Loucy (cell line): ENCODE data around the gene CBX3.

Experiments
- H2AFZ ChIP-seq: fragments of 200-600 bp; sonication (generic); 2 replicates; pipeline ENCODE4 v1.6.0; 2016; ENCODE audit warnings: antibody characterized with exemption, mild to moderate bottlenecking, low read length, moderate library complexity
- H3F3A ChIP-seq: fragments of 200-600 bp; 2 replicates; pipeline ENCODE4 v1.6.0; 2016; ENCODE audit warnings: antibody characterized with exemption, low read depth, mild to moderate bottlenecking
- H3K27me3 ChIP-seq: fragments of 200-600 bp; sonication (generic); 2 replicates; pipeline ENCODE4 v1.6.1; 2014; ENCODE audit warnings: low read length, mild to moderate bottlenecking; ENCODE audit not compliant: insufficient read depth, poor library complexity, severe bottlenecking
- H3K36me3 ChIP-seq: fragments of 200-600 bp; sonication (generic); 2 replicates; pipeline ENCODE4 v1.6.1; 2016; ENCODE audit warnings: low read length; ENCODE audit not compliant: insufficient read depth
- H3K4me1 ChIP-seq: fragments of 200-600 bp; sonication (generic); 2 replicates; pipeline ENCODE4 v1.5.1; 2014; ENCODE audit warnings: low read length, mild to moderate bottlenecking; ENCODE audit not compliant: insufficient read depth, poor library complexity, severe bottlenecking
- H3K4me2 ChIP-seq: fragments of 200-600 bp; sonication (generic); 2 replicates; pipeline ENCODE4 v1.6.0; 2014; ENCODE audit warnings: antibody characterized with exemption, low read length, low read depth, mild to moderate bottlenecking; ENCODE audit not compliant: poor library complexity, severe bottlenecking
- H3K4me3 ChIP-seq: fragments of 200-600 bp; sonication (generic); 2 replicates; pipeline ENCODE4 v1.5.1; 2014; ENCODE audit warnings: low read length, mild to moderate bottlenecking, mixed read lengths; ENCODE audit not compliant: poor library complexity, severe bottlenecking
- H3K79me2 ChIP-seq: fragments of 200-600 bp; sonication (generic); 2 replicates; pipeline ENCODE4 v1.6.1; 2014; ENCODE audit warnings: low read length; ENCODE audit not compliant: insufficient read depth
- H3K9ac ChIP-seq: fragments of 200-600 bp; sonication (generic); 2 replicates; pipeline ENCODE4 v1.6.0; 2014; ENCODE audit warnings: mild to moderate bottlenecking, low read depth, low read length, moderate library complexity; ENCODE audit not compliant: poor library complexity, severe bottlenecking
- H3K9me2 ChIP-seq: fragments of 200-600 bp; sonication (generic); replicated peaks from 2 replicates; pipeline ENCODE4 v1.6.1; 2016; ENCODE audit warnings: low read depth, low read length, mixed read lengths
- H3K9me3 ChIP-seq: fragments of 200-600 bp; sonication (generic); 2 replicates; pipeline ENCODE4 v1.6.1; 2014; ENCODE audit warnings: mild to moderate bottlenecking, antibody characterized with exemption, low read length, low read depth; ENCODE audit not compliant: insufficient read depth
- H4K20me1 ChIP-seq: fragments of 200-600 bp; sonication (generic); 2 replicates; pipeline ENCODE4 v1.6.0; 2014; ENCODE audit warnings: antibody characterized with exemption, low read length, mild to moderate bottlenecking; ENCODE audit not compliant: insufficient read depth, poor library complexity, severe bottlenecking
- EZH2phosphoT487 ChIP-seq: fragments of 200-600 bp; IDR thresholded peaks from 2 replicates; pipeline ENCODE4 v1.6.1; 2018; ENCODE audit warnings: antibody characterized with exemption, mild to moderate bottlenecking, moderate library complexity, borderline replicate concordance
- TF ChIP-seq, protein P1 (sequence below): fragments of 200-600 bp; sonication (generic); conservative IDR thresholded peaks from 2 replicates; pipeline ENCODE4 v1.5.1; 2014; ENCODE audit warnings: mild to moderate bottlenecking, antibody characterized with exemption, low read length

CBX3 gene

DNA sequence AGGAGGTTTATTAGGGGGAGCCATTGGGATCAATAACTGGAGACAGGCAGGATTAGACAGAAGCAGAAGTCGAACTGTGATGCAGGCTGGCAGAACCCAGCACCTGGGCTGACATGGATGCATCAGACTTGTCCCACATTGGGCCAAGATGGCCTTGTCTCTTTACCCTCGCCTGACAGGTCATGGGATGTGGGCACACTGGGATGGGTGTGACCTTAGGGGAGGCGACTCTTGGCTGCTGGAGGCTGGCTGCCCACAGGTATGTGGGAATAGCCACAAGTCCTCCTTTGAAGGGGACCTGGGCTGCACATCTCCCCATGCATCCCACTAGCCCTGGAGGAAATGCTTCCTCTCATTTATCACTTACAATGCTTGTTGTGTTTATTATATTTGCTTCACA lies 32.3 kb upstream of the CBX3 start:
- Histone ChIP-seq H4K20me1 (no peaks in the 10 kb centered on the region), H2AFZ (no peak overlapping the region), H3K9me3 (no peaks in the 10 kb centered on the region), H3F3A (no peaks in the 10 kb centered on the region), H3K4me3 (no peak overlapping the region), H3K9me2 (no peaks in the 10 kb centered on the region), H3K9ac (no peak overlapping the region), H3K4me1 (peaks cover 12% of the 10 kb centered on the region), H3K79me2 (no peaks in the 10 kb centered on the region), H3K4me2 (no peak overlapping the region), H3K36me3 (no peaks in the 10 kb centered on the region), H3K27me3 (no peaks in the 10 kb centered on the region)
- TF ChIP-seq, protein P1, sequence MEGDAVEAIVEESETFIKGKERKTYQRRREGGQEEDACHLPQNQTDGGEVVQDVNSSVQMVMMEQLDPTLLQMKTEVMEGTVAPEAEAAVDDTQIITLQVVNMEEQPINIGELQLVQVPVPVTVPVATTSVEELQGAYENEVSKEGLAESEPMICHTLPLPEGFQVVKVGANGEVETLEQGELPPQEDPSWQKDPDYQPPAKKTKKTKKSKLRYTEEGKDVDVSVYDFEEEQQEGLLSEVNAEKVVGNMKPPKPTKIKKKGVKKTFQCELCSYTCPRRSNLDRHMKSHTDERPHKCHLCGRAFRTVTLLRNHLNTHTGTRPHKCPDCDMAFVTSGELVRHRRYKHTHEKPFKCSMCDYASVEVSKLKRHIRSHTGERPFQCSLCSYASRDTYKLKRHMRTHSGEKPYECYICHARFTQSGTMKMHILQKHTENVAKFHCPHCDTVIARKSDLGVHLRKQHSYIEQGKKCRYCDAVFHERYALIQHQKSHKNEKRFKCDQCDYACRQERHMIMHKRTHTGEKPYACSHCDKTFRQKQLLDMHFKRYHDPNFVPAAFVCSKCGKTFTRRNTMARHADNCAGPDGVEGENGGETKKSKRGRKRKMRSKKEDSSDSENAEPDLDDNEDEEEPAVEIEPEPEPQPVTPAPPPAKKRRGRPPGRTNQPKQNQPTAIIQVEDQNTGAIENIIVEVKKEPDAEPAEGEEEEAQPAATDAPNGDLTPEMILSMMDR = no peak
- no peak for TF ChIP-seq EZH2phosphoT487

DNA sequence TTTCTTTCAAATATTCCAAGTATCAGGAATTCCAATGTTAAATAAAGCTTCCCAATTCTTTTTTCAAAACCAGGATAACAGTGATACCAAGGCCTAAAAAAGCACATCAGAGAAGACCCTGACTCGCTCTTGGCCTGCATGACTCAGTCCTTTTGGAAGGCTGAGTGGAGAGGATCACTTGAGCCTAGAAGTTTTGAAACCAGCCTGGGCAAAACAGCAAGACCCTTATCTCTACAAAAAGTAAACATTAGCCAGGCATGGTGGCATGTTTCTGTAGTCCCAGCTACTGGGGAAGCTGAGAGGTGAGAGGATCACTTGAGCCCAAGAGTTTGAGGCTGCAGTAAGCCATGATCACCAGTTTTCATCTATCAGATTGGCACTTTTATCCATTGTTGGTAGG lies 30.9 kb upstream of the CBX3 start:
- H3F3A ChIP-seq = no peaks in the 10 kb centered on the region
- H3K9me2 ChIP-seq = no peaks in the 10 kb centered on the region
- no peak overlapping the region for H2AFZ ChIP-seq
- H3K27me3 ChIP-seq = no peaks in the 10 kb centered on the region
- no peaks in the 10 kb centered on the region for H3K79me2 ChIP-seq
- no peak overlapping the region for H3K4me2 ChIP-seq
- H3K36me3 ChIP-seq = no peaks in the 10 kb centered on the region
- TF ChIP-seq, protein P1 = no peak
- no peak for TF ChIP-seq EZH2phosphoT487
- H3K9ac ChIP-seq = no peak overlapping the region
- peaks cover 12% of the 10 kb centered on the region for H3K4me1 ChIP-seq
- no peaks in the 10 kb centered on the region for H3K9me3 ChIP-seq
- no peak overlapping the region for H3K4me3 ChIP-seq
- H4K20me1 ChIP-seq = no peaks in the 10 kb centered on the region

DNA sequence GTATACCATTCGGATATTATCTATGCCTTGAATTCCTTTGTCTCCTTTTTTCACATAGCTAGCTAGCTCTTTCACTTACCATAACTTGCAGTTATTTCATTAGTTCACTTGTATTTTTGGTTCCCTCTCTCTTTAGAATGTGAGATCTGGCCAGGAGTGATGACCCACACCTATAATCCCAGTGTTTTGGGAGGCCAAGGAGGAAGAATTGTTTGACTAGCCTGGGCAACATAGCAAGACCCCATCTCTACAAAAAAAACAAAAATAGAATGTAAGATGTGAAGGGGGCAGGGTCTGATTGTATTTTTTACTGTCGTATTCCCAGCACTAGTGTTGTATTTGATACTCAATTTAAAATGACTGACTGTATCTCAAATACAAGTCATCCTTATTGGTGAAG lies 29.9 kb upstream of the CBX3 start:
- Histone ChIP-seq H3K36me3 (no peaks in the 10 kb centered on the region), H4K20me1 (no peaks in the 10 kb centered on the region), H3F3A (no peaks in the 10 kb centered on the region), H2AFZ (no peak overlapping the region), H3K9me2 (no peaks in the 10 kb centered on the region), H3K27me3 (no peaks in the 10 kb centered on the region), H3K4me2 (no peak overlapping the region), H3K4me1 (peaks cover 10% of the 10 kb centered on the region), H3K79me2 (no peaks in the 10 kb centered on the region), H3K4me3 (no peak overlapping the region), H3K9ac (no peak overlapping the region), H3K9me3 (no peaks in the 10 kb centered on the region)
- no peak for TF ChIP-seq EZH2phosphoT487
- TF ChIP-seq, protein P1 = no peak
